NCI-H2029 treated with DMSO at 0.1 percent for 48 hours (cell line): ENCODE data around the gene TECTB.

Experiments
- DNase-seq: peaks from one replicate; lab custom pipeline; 2025; lab: John Stamatoyannopoulos, UW

The TECTB gene

DNA sequence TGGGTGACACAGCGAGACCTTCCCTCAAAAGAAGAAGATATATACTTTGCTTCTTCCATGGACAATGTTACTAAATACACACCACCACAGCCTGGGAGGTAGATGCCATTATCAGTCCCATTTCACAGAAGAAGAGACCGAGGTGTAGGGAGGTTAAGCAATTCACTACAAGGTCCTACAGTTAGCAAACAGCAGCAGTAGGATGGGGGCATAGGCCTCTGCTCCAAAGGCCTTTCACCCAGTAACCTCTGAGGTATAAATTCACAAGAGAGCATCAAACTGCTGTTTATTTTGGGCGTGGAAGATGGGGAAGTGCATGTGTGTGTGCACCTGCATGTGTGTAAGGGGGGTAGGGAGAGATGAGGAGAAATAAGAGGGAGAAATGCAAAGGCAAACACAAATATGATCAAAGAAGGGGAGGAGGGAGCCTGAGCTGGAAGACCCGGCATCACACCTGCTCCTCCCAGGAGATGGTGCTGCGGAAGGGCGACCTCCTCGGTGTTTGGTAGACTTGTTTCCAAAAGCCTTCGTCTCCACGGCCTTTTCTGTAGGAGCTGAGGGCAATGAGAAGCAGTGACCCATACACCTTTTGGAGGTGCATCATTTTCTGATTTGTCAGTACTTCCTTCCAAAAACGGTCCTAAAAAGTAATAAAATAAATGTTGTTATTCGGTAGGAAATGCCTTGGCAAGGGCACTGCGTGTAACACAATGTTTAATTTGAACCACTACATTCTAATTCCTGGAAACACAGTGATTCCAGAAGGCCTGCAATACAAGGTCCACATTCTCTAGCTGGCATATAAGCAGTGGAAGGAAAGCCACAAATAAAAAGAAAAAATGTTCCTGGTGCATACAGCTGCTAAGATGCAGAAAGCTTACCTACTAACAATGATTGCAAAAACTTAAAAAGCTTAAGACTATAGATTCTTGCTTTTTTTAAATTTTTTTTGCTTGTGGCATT is 64.8 kb downstream of the TECTB start:
- no peak for DNase-seq

DNA sequence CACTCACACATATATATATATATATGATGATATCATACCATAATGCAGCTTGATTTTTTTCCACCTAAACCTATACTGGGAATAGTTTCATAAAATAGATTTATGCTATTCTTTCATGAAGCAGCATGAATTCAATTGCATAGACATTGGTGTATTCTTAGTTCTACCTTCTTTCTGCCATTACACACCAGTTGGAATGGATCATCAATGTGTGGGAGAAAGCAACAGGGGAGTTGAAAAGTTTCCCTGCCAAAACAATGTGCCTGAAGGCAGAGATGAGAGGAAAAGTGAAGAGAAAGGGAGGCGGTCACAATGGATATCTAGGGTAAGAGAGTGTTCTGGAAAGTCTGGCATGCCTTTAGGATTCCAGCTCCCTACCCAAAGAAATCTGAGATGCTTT is 65.6 kb downstream of the TECTB start:
- DNase-seq, result no peak

DNA sequence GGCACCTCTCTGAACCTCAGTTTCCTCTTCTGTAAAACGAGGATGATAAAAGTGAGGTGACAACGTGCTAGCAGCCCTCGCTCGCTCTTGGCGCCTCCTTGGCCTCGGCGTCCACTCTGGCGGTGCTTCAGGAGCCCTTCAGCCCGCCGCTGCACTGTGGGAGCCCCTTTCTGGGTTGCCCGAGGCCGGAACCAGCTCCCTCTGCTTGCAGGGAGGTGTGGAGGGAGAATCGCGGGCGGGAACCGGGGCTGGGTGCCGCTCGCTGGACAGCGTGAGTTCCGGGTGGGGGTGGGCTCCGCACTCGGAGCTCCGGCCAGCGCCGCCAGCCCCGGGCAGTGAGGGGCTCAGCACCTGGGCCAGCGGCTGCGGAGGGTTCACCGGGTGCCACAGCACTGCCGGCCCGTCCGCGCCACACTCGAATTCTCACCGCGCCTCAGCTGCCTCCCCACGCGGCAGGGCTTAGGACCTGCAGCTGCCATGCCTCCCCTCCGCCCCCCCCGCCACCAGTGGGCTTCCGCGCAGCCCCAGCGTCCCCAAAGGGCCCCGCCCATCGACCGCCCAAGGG is 66.4 kb downstream of the TECTB start:
- no peak for DNase-seq

DNA sequence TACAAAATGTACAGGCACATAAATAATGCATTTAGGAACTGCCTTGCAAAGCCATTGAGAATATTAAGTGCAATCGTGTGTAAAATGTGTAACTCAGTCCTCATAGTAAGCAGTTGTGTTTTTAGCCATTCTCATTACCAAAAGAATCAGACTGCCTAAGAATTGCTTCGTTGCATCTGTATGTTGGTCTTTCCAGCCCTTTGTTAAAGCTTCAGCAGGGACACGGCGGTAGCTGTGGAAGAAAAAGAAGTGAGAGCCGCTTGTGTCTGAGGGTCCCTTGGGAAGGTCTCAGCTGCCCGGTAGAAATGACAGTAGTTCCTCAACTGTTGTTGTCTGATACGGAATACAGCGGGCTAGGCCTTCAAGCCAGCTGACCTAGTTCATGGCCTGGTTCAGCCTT is 67.9 kb downstream of the TECTB start:
- no peak for DNase-seq

DNA sequence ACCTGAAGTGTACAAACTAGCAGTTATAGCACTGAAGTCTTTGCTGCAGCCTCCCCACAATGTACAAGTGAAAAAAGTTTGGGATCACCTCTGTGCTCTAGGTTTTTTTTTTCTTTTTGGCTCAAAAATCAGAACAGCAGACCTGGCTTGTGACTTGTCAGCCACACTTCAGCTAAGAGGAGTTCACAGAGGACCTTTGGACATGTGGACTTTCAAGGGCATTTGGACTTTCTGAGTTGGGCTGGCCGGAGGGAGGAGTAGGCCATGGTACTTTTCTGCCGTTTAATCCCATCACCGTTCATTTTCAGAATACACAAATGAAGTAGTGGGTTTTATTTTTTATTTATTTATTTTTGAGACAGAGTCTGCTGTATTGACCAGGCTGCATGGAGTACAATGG is 68.8 kb downstream of the TECTB start:
- no peak for DNase-seq

DNA sequence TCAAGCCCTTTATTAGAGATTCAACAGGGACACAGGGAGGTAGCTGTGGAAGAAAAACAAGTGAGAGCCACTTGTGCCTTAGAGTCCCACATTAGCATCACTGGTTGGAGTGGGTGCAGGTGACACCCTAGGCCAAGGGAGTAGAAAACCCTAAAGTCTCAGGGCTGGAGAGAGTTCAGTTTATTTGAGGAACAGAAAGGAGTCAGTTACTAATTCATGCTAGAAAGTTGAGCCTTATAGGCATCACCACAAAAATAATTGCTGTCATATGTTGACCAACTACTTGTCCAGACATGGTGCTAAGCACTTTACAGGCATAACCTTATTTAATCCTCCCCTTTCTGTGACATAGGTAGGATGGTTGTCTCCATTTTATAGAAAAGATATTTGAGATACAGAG is 69.8 kb downstream of the TECTB start:
- DNase-seq, result no peak
